Skeletal muscle tissue (tissue), 4 donors: ENCODE results near the gene OTUB2. TPM values are rescaled to one million over a fixed set of nuclear protein-coding genes. Genes with fewer than 3 reads are reported as not detected.

ENCODE experiments used
- H3K27ac ChIP-seq: one replicate; pipeline ENCODE4 v1.7.0; 2013; ENCODE audit warnings: mild to moderate bottlenecking, low read depth, low read length, inconsistent platforms
- H3K27me3 ChIP-seq, 3 donors: one replicate each; pipeline ENCODE4 v1.7.0; 2013; ENCODE audit warnings: low read length in 3 of 3; ENCODE audit not compliant: control insufficient read depth in 3 of 3, insufficient read depth in 3 of 3
- H3K36me3 ChIP-seq, 3 donors: one replicate each; pipeline ENCODE4 v1.7.0; 2013; ENCODE audit warnings: low read length in 3 of 3; ENCODE audit not compliant: control insufficient read depth in 3 of 3, insufficient read depth in 3 of 3
- H3K4me1 ChIP-seq, 3 donors: one replicate each; pipeline ENCODE4 v1.7.0; 2013; ENCODE audit warnings: low read length in 3 of 3, mild to moderate bottlenecking in 3 of 3; ENCODE audit not compliant: control insufficient read depth in 3 of 3, insufficient read depth in 3 of 3
- H3K4me3 ChIP-seq, 3 donors: one replicate each; pipeline ENCODE4 v1.7.0; 2013; ENCODE audit warnings: low read length in 3 of 3
- H3K9ac ChIP-seq, 3 donors: one replicate each; pipeline ENCODE4 v1.7.0; 2013; ENCODE audit warnings: low read length in 3 of 3, mild to moderate bottlenecking in 3 of 3, moderate library complexity in 2 of 3, low read depth in 1 of 3
- H3K9me3 ChIP-seq, 3 donors: one replicate each; pipeline ENCODE4 v1.7.0; 2013; ENCODE audit warnings: low read length in 3 of 3; ENCODE audit not compliant: control insufficient read depth in 3 of 3
- total RNA-seq: library from RNA; depleted of rRNA; stranded (reverse); fragments of >200 nt; gene quantifications from one replicate; pipeline ENCODE4 v1.2.3, GENCODE V29; 2014
- donor health status: Osteomylitis.

Gene OTUB2
- total RNA-seq, 1 donor from 2014 or later, result 1.0 TPM

DNA sequence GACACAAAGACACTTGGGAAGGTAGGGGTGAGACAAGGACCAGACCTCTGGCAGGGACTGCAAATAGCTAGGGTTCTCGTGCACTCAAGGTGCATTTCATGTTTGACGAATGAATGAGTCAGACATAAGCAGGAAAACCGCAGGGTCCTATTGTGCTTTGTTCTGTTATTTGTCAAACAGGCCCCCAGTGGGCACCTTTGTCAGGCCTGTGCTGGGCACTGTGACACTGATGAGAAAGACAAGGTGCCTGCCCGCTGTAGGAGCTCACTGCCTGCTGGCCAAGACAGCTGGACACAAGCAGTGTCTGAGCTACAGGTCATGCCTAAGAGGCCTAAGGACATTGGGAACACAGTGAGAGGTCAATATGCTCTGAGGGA, 2.3 kb downstream of the OTUB2 start:
- Histone ChIP-seq H3K9ac (no peak overlapping the region), H3K9me3 (no peaks in the 10 kb centered on the region), H3K4me1 (no peaks in the 10 kb centered on the region), H3K27me3 (no peaks in the 10 kb centered on the region), H3K36me3 (no peaks in the 10 kb centered on the region), H3K4me3 (no peak overlapping the region), H3K27ac (no peak overlapping the region)

DNA sequence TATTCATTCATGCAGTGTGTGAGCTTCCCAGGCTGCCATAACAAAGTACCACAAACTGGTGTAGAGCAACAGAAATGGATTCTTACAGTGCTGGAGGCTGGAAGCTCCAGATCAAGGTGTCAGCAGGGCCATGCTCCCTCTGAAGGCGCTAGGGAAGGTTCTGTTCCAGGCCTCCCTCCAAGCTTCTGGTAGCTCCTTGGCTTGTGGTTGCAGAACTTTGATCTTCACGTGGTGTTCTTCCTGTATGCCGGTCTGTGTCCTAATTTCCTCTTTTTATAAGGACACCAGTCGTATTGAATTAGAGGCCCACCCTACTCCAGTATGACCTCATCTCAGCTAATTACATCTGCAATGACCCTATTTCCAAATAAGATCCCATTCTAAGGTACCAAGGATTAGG, 3.1 kb downstream of the OTUB2 start:
- H3K27ac ChIP-seq, result no peak overlapping the region
- H3K27me3 ChIP-seq, result no peaks in the 10 kb centered on the region
- H3K4me3 ChIP-seq, result no peak overlapping the region
- no peak overlapping the region for H3K9ac ChIP-seq
- H3K9me3 ChIP-seq, result no peaks in the 10 kb centered on the region
- no peaks in the 10 kb centered on the region for H3K4me1 ChIP-seq
- H3K36me3 ChIP-seq, result no peaks in the 10 kb centered on the region

DNA sequence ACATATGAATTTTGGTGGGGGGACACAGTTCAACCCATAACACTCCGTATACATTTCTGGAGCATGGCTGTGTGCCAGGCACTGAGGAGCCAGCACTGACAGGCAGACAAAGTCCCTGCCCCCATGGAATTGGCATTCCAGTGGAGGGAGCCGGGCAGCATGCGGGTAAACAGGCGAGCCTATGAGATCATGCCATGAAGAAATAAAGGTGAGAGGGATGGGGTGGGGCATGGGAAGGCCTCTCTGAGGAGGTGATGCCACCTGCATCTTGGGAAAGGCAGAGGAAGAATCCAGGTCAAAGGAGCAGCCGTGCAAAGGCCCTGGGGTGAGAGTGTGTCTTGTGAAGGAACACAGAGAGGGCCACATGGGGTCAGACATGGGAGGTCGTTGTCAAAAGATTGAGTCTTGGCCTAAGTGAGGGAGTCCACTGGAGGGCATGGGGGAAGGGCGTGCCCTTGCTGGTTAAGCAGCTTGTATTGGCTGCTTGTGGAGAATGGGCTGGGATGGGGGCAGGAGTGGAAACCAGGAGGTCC, 3.6 kb downstream of the OTUB2 start:
- Histone ChIP-seq H3K36me3 (no peaks in the 10 kb centered on the region), H3K4me1 (no peaks in the 10 kb centered on the region), H3K9me3 (no peaks in the 10 kb centered on the region), H3K4me3 (no peak overlapping the region), H3K27me3 (no peaks in the 10 kb centered on the region), H3K9ac (no peak overlapping the region), H3K27ac (no peak overlapping the region)

DNA sequence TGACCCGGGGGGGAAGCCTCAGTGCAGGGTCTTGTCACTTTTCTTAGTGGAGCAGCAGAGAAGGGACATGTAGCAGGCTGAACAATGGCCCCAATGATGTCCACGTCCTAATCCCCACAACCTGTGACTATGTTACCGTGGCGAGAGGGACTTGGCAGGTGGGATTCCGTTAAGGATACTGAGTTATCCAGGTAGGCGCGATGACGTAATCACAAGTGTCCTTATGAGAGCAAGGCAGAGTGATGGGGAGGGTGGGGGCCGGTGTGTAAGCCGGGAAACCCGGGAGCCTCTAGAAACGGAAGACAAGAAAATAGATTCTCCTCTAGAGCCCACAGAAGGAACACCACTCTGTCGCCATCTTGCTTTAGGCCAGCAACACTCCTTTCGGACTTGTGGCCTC, 4.4 kb downstream of the OTUB2 start:
- H3K36me3 ChIP-seq, result no peaks in the 10 kb centered on the region
- no peak overlapping the region for H3K4me3 ChIP-seq
- H3K9ac ChIP-seq, result no peak overlapping the region

DNA sequence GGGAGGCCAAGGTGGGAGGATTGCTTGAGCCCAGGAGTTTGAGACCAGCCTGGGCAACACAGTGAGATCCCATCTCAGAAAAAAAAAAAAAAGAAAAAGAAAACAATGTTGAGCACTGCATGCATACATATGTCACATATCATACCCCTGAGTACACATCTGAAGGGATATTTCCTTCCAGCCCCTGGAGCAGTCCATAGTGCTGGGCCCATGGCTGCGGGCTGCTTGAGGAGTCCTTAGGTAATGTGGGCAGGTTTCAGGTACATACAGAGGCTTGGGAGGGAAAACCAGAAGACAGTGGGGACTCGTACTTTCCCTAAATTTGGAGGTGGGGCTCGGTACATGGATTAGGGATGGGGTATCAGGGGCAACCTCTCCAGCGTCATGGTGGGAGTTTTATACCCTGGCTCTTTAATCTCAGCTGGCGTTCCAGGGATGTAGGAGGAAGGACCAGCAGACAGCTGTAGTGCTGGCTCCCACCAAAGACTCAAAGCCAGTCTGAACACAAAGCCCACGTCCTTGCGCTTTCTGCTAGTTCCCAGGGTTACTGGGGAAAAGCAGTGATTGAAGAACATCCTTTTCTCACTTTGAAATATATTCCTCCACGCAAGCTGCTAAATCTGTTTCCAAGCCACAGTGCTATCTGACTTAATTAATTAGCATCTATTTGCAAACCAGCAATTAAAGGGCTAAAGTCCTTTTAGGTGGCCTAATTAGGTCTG, 5.2 kb downstream of the OTUB2 start:
- Histone ChIP-seq H3K4me3 (no peak overlapping the region), H3K9ac (no peak overlapping the region), H3K4me1 (peaks cover 0 to 1% (median 0%) of the 10 kb centered on the region in 3 donors), H3K27me3 (no peaks in the 10 kb centered on the region), H3K27ac (no peak overlapping the region), H3K9me3 (no peaks in the 10 kb centered on the region), H3K36me3 (no peaks in the 10 kb centered on the region)

More for the DNA sequence above, 4.4 kb downstream of the OTUB2 start:
- Histone ChIP-seq H3K27me3 (no peaks in the 10 kb centered on the region), H3K4me1 (no peaks in the 10 kb centered on the region), H3K27ac (no peak overlapping the region), H3K9me3 (no peaks in the 10 kb centered on the region)

DNA sequence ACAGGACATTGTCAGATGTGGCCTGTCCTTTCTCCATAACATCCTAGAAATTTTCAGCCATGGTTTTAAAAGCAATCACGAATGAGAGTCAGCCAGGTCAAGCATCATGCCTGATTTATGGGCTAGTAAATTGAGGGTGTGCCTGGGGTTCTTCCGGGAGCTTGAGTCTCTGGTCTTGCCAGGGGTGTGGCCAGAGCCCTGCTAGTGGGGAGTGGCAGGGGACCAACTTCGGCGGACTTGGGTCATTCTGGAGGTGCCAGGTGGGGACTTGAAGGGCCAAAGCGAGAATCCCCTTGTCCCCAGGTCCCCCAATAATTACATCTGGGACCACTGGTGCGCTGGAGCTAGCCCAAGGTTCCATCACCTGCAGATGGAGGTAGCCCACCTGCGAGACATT, 5.7 kb downstream of the OTUB2 start:
- Histone ChIP-seq H3K27ac (no peak overlapping the region), H3K36me3 (no peaks in the 10 kb centered on the region), H3K4me1 (peaks cover 2 to 6% (median 3%) of the 10 kb centered on the region in 3 donors), H3K4me3 (no peak overlapping the region), H3K9me3 (no peaks in the 10 kb centered on the region), H3K9ac (no peak overlapping the region), H3K27me3 (no peaks in the 10 kb centered on the region)

DNA sequence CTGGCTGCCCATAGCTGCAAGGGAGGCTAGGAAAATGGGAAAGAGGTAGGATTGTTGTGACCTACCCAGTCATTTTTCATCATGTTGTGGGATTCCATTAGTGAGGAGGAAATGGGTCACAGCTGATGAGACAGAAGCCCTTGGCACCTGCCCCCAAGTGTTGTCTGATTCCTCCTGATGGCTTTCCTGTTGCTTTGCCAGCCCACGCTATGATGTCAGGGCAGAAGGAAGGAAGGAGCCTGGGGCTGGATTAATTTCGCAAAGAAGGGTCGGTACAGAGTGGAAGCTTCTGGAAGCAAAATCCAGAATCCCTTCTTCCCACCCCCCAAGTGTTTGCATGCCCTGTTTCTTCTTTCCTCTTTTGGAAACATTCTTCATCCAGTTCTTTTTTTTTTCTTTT, 8.7 kb downstream of the OTUB2 start:
- Histone ChIP-seq H3K4me1 (peaks cover 2 to 6% (median 3%) of the 10 kb centered on the region in 3 donors), H3K9me3 (no peaks in the 10 kb centered on the region), H3K27ac (no peak overlapping the region), H3K36me3 (no peaks in the 10 kb centered on the region), H3K27me3 (no peaks in the 10 kb centered on the region), H3K9ac (no peak overlapping the region), H3K4me3 (no peak overlapping the region)

DNA sequence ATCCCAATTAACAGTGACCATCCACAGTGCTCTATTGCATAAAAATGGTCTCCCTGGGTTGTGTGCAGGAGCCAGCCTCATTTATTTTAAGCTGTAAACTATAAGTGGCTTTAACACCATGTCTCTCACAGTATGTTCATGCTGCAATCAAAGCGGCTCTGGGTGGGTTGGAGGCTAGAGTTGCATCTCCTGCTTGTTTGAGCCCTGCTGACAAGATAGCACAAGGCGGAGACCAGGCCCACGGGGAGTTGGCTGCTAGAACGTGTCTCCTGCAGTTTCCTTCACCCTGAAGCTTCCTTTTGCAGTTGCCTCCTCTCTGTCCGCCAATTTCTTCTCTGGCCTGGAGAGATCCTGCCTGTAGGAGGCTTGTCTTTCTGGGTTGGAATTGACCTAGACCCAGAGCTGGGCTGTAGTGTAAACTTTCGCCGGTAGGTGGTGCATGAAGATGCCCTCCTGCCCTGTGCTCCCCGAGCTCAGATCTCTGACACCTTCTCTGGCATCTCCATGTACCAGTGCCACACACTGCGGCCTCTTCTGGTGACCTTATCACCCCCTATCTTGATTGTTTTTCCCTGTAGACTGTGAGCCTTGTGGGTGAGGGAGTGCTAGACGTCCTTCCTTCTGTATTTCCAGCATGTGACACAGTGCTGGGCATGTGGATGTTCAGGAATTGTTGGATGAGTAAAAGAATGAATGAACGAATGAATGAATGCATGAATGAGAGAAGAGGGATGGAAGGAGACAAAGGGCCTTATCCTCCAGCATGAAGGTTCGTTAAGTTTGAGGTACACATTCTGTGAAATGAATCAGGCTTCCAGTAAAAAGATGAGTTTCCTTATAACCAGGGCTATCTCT, 10.4 kb downstream of the OTUB2 start:
- Histone ChIP-seq H3K27me3 (no peaks in the 10 kb centered on the region), H3K9me3 (no peaks in the 10 kb centered on the region), H3K27ac (no peak overlapping the region), H3K4me3 (no peak overlapping the region), H3K4me1 (peaks cover 3 to 6% (median 5%) of the 10 kb centered on the region in 3 donors), H3K36me3 (no peaks in the 10 kb centered on the region), H3K9ac (no peak overlapping the region)

DNA sequence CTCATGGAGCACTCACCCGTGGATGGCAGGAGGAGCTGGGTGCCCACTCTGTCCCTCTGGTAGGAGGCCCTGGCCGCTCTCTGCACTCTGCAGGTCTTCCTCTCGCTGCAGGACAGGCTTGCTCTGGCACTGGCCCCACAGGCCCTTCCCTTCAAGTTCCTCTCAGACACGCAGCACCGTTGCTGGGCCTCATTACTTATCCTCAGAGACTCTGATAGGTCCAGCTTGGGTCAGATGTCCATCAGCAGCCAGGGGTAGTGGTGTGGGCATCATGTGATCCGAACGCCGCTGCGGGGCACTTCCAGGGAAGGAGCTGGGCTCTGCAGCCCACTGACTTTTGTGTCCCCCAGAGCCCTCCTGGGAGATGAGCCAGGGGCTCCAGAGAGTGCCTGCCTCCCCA, 11.8 kb downstream of the OTUB2 start:
- Histone ChIP-seq H3K4me3 (no peak overlapping the region), H3K36me3 (no peaks in the 10 kb centered on the region), H3K27me3 (no peaks in the 10 kb centered on the region), H3K27ac (no peak overlapping the region), H3K9me3 (no peaks in the 10 kb centered on the region), H3K4me1 (peaks cover 9 to 18% (median 17%) of the 10 kb centered on the region in 3 donors), H3K9ac (no peak overlapping the region)

DNA sequence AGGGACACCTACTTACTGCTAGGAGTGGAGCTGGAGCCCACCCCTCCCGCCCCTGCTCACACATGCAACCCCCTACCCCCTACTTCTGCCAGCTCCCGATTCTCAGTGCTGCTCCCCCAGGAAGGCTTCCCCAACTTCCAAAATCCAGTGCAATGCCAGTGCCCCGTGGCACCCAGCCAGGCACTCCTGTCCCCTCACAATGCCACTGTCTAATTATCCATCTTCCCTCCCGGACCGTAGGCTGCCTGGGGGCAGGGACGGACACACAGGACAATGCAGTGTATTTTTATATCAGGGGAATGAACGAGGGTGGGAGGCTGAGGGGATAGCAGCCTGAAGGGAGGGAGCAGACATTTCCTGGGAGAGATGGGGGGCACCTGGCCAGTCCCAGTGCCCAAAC, 12.4 kb downstream of the OTUB2 start:
- H3K36me3 ChIP-seq, result peaks cover 0 to under 1% (median 0%) of the 10 kb centered on the region in 3 donors
- no peaks in the 10 kb centered on the region for H3K27me3 ChIP-seq
- H3K4me1 ChIP-seq, result peaks cover 14 to 24% (median 17%) of the 10 kb centered on the region in 3 donors
- H3K9me3 ChIP-seq, result no peaks in the 10 kb centered on the region
- H3K4me3 ChIP-seq, result no peak overlapping the region
- no peak overlapping the region for H3K27ac ChIP-seq
- no peak overlapping the region for H3K9ac ChIP-seq
